Stimulated activated CD8-positive, alpha-beta memory T cell treated with anti-CD3 and anti-CD28 coated beads, Interleukin-7, amount 100 ng/mL, for 48 hours (primary cell): ENCODE measurements around the gene KRT2.
A peak's percentile ranks its signal among the peaks of the same experiment; 100 is the strongest.

Experiments
- DNase-seq, 2 donors: peaks; one replicate each; pipeline ENCODE4 v3.0.0-alpha.2; 2020; ENCODE audit warnings: low read depth in 1 of 2; ENCODE audit errors: extremely low read depth in 1 of 2

KRT2 gene

DNA sequence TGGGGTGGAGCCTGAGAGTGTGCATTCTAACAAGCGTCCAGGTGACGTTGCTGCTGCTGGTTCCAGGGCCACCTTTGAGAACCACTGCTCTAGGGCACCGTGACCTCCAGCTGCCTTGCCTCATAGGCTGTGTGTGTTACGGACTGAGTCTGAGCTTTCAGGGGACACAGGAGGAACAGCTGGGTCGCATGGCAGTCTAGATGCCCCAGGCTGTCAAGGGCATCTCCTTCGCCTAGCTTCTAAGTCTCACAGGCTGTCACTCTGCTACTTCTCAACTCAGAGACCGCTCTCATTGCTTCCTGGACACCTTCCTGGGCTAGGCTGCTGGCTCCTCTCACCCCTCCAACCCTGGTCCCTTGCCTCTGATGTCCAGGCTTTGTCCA is 34.6 kb downstream of the KRT2 start:
- no peak for DNase-seq

DNA sequence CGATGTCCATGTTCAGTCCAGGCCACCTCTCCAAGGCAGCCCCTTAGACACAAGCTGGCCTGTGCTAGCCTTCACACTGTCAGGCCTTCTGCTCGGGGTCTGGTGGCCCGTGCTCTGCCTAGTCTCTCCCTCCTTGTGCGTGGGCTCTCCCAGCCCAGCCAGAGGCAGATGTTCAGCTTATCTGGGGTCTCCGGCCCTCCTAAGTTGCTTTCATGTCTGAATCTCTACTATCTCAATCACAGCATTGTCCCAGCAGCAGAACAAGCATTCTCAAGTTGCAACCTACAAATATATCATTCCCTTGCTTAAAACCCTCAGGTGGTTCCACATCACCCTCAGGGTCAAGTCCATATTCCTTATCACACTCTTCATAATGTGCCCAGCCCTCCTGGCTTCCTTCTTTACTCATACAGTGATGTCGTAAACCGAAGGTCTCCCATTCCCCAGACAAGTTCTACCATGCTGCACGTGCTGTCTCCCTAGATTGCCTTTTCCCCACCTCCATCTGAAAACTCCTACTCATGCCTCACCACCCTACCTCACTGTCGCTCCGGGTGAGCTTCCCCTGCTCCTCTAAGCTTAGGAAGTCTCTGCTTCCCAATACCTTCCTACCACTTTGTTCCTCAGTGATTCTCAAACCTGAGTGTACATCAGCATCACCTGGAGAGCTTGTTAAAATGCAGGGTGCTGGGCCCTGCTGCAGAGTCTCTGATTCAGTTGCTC is 35.2 kb downstream of the KRT2 start:
- no peak for DNase-seq

DNA sequence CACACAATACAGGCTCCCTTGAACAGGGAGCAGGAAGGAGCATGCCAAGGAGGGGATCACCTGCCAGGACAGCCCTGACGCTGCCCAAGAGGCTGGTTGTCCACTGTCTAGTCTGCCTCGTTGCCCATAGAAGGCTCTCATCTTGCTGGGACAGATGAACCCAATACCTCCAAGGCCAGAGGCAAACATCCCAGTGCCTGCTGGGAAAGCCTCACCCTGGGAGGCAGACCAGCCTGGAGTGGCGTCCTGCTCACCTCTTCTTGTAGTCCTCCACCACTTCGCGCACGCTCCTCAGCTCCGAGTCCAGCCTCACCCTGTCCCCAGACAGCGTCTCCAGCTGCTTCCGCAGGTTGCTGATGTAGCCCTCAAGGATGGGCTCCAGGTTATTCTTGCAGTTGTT is 36.1 kb downstream of the KRT2 start:
- DNase-seq: no peak

DNA sequence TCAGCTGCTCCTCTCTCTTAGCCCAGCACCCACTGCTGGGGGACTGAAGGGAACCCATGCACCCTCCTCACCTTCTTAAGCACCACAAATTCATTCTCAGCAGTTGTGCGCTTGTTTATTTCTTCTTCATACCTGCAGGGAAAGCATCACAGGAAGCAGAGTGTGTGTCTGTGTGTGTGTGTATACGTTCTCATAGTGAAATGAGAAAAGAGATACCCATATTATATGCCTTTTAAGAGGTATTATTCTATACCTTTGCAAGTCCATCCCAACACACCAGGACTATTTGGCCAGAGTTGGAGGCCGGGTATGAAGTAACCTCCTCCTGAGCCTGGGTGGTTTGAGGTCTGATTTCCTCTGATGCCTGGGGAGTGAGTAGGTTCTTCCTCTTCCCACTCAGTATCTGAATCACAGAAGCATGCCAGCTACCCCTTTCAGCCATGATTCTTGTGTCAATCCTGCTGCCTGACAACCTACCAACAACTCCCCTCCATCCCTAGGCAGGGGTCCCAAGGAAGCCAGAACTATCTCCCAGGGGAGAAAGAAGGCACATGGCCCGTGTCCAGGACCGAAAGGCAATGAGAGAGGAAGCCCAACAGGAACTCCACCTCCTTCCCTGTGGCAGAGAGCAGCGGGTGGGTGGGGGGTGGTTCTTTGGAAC is 36.7 kb downstream of the KRT2 start:
- DNase-seq: peak in 1 of 2 donors; percentile 35

DNA sequence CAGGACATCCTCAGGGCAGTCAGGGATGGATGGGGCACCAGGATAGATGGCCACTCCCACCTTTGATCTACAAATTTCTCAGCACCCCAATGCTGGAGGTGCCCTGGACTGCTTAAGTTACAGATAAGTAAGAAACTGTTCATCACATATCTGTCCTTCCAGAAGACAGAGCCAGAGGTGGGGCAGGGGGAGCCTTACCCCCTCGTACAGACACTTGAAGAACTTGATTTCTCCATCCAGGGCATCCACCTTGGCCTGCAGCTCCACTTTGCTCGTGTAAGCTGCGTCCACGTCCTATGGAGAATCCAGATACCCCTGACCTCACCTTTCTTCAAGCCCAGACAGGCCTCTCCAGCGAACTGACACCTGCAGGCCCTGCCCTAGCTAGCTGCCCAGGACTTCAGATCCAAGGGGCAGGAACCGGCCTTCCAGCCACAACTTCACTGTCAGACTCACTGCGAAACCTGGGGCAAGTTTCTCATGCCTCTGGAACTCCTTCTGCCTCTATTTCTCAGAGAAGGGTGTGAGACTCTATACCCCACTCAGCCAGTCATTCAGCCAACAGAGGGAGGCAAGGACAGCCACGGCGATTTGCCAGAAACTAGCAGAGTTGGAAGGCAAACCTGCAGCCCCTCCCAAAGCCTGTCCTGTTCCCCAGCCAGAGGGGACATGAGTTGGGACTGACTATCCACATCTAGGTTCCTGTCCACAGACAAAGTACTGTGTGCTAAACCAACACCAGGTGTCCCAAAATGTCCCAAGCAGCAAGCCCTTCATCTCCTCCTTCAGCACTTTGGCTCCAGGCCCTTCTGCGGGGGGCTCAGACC is 37.4 kb downstream of the KRT2 start:
- DNase-seq: no peak

DNA sequence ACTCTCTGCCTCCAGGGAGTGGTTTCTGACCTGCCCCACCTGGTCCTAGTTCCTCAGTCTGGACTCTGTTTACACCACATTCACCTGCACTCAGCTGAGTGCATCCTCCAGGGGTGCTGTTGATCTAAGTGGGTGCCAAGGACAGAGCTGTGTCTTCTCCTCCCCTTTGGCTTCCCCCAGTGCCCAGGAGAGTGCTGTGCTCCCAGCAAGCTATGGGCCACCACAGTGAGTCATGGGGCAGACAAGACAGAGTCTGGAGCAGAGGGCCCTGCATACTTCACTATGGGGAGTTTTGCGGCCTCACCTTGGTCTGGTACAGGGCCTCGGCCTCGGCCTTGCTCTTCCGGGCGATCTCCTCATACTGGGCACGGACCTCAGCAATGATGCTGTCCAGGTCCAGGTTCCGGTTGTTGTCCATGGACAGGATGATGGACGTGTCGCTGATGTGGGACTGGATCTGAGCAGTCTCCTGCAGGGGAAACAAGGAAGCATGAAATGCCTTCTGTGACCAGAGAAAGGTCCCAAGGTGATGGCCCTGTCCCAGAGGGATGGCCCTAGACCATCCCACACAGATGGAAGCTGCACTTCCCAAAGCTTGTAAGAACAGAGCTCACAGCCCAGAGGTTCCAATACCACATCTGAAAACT is 38.5 kb downstream of the KRT2 start:
- DNase-seq: no peak

DNA sequence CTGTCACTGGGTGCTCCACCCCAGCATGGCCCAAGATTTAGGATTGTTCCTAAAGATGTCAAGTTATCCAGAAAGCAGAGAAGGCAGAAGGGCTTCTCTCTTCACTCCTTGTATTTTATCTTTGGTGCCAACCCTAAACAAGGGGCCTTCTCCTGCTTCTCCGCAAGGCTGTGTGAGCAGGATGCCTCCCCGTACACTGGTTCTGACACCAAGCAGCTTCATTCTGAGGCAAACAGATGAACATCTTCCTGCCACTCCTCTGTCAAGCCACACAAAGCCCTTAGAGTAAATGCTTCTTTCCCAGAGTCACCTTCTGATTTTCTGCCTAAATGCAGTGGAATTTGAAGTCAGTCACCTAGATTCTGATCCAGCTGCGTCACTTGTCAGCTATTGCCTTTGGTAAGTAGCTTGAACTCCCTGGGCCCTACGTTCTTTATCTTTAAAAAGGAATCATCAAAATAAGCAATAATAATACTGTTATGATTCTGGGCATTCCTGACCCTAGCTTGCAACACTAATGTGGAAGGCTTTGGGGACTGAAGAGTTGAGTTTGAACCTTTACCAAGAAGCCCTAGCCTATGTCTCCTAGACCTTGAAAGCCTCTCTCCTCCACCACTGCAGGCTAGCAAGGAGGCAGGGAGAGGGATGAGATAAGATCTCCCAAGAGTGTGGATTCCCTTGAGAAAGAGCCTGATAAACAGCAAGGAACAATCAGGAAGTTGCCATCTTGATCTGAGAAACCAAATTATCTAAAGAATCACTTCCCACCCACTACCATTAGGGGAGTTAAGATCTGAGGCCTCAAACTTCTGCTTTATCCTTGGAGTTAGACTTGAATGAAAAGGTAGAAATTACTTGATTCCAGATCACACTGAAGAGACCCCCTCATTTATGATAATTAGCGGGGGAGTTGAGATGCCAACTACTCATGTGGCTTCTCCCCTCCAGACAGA is 39.3 kb downstream of the KRT2 start:
- DNase-seq: no peak

DNA sequence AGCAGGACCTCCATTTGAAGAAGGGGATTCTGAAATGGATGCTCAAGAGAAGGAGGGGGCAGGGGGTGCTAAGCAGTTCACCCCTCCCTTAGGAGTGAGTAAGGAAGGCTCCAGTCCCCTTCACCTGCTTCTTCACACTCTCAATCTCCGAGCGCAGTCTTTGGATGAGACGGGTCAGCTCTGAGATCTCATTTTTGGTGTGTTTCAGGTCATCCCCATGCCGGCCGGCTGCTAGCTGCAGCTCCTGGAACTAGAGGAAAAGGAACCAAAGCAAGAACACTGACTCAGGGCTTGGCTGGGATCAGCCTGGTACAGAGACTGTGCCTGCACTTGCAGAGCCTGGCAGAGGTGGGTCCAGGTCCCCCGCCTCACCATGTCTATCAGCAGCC is 40.9 kb downstream of the KRT2 start:
- no peak for DNase-seq

DNA sequence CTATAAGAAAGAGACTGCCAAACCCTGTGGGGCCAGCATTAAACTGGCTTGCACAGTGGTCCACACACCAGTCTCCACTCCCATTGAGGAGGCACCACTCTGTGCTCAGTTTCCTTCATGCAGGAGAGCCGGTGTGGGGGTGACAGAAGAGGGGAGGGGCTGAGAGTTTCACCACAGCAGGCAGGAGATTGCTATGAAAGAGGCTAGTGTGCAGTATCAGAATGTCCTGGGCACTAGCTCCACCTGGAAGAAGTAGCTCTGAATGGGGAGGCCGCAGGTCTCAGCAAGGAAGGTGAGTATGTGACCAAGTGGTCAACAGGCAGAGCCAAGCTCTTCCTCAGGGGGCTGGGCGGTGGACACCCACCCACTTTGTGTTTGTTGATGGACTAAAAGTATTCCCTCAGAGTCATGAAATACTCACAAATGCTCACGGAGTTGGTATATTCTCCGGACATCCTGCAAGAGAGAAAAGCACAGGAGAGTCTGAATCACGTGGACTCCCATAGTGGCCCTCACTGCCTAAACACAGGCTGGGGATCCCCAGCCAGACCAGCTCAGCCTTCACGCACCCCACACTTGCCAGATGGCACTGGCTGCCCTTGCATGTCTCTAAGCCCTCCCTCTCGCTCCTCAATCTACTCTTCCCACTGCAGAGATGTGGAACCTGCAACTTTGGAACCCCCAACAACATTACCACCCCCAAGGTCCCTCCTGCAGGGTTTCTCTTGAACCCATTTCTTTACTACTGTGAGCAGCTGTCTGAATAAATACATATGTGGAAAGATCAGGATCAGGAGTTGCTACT is 43.0 kb downstream of the KRT2 start:
- DNase-seq: no peak

DNA sequence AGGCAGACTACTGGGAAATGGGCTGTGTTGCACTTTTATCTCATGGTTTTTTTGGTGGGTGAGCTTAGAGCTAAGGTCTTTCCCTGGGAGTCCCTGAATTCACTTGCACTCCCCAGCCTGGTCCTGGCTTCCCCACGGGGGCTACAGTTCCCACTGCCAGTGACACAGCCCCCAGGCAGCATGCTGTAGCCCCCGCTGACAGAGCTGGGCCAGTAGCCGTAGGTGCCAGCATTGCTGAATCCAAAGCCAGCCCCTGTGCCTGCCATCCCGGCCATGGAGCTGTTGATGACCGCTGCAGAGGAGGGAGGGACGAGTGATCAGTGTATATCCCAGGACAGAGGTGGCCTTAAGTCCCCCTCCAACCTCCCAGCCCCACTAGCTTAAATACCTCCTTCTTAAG is 43.9 kb downstream of the KRT2 start:
- DNase-seq: no peak

DNA sequence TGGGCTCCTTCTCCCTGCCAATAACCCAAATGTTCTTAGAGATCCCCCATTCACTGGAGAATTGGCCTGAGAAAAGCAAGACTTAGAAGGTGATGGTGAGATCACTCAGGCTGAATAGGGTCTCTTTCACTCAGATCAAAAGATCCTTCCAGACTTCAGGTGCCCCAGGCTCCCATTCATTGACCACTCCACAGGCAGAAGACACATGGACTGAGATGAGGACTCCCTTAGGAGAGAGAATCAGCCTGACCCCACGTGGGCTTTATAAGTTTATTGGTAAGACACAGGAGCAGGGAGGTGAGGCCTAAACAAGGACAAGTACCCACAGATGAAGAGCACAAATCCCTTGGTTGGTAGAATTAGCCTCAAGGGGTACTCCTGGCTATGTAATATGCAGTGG is 44.7 kb downstream of the KRT2 start:
- DNase-seq: no peak

DNA sequence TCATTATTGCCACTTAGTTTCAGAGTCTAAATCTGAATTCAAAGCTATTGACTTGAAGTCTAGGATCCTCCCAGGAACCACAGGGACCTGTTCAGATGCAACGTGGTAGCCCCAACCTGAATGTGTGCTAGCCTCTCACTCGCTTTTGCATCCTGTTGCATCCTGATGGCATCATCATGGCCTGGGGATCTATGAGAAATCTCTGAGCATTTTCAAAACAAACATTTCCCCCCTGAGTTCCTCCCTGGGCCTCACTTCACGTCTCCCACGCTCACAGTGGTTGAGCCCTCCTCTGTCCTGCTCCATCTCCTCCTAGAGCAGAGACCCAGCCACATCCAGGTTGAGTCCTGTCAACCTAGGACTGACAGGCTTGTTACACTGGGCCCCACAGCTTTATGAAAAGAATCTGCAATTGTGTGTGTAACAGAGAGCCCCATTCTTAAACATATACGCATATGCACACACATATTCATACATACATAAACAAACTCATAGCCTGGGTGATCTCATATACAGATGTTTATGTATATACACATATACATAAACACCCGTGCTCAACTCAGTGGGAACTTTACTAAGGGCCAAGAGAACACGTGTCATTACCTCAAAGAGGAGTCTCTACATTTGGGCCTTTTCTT is 45.3 kb downstream of the KRT2 start:
- DNase-seq: no peak

DNA sequence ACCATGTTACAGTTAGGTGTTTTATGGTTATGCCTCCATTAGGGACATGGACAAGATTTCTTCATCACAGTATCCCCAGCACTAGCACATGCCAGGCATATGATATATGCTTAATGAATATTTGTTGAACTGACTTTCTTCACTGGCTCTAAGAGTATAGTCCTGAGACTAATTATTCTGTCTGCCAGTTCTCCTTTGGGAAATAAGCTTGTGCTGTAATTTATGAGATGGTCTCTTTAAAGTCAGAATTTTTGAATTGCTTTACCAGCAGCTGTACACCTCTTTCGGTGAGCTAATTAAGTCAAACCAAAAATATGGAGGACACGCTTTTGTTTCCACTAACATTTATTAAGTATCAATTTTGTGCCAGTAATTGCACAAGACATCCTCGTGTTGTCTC is 45.9 kb downstream of the KRT2 start:
- DNase-seq: no peak

DNA sequence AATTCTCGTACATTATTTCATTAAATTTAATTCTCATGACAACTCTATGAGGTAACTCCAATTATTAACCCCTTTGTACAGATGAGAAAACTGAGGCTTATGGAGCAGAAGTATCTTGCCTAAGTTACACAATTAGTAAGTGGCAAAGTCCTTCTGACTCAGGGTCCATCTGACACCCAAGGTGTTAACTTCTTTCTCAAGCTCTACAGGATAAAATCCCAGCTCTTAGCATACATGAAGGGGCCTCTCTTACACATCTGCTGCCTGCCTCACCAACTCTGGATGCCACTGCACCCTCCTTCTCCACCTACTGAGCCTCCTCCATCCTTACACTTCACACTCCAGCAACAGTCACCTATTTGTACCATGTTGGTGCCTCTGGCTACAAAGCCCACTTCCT is 46.5 kb downstream of the KRT2 start:
- no peak for DNase-seq

DNA sequence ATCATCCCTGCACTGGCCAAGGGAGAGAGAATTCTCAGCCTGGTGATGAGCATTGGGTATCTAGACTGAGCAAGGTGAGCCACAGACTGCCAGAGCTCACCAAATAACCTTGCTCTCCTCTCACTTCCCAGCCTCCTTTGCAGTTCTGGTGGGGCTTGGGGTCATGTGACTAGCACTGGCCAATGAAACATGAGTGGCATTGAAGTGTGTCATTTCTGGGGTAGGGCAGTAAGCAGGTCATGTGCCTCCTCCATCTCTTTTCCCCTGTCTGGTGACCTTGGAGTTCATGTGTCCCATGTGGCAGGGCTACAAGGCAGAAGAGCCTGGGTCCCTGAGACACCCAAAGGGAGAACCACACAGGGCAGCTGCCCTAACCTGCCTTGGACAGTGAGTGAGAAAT is 47.2 kb downstream of the KRT2 start:
- no peak for DNase-seq

DNA sequence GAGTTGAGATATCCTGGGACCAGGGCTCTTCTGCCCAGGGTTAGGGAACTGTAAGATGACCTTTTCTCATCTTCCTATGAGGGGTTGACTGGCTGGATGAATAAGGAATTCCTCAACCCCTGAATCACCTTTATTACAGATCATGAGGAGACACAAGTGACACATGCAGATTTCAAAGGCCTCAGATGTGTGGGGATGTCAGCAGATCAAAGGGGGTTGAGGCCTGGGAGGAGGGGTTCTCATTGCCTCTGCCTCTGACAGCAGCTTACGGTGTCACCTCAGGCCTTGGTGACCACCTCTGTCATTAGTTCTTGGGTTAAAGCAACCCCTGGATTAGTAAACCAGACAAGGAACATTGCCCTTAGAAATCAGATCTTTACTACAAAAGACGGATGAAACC is 48.7 kb downstream of the KRT2 start:
- DNase-seq: no peak

DNA sequence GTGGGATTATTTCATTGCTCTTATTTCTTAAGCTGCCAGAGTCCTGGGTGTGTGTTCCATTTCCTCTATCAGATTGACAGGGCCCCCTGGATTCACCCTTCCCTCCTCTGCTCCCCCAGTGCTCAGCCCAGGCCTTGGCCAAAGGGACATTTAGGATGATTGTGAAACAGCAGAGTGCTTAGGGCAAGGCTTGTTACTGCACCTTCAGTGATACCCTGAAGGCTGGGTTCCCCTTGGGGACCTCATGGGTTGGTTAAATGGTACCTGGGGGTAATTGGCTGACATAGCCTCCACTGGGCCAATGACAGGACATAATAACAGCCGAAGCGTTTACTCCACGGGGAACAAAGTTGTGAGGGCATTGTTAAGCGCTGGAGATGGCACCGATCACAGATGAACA is 49.5 kb downstream of the KRT2 start:
- no peak for DNase-seq

DNA sequence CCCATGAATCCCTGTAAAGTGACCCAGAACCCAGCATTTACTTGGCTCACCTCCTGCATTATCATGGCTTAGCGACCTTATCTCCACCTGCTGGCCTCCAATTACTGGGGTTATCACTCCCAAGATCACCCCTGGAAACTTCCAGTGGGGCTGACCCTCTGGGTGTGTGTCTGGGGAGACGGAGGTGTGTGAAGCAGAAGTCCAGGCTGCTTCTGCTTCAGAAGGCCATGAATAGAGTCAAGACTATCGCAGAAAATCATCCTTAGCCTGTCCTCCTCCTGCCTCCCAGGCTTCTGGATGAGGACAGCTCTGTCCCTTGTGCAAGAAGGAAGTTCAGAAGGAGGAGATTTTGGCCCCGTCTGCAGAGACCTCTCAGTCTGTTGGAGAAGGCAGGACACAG is 50.3 kb downstream of the KRT2 start:
- DNase-seq: no peak

DNA sequence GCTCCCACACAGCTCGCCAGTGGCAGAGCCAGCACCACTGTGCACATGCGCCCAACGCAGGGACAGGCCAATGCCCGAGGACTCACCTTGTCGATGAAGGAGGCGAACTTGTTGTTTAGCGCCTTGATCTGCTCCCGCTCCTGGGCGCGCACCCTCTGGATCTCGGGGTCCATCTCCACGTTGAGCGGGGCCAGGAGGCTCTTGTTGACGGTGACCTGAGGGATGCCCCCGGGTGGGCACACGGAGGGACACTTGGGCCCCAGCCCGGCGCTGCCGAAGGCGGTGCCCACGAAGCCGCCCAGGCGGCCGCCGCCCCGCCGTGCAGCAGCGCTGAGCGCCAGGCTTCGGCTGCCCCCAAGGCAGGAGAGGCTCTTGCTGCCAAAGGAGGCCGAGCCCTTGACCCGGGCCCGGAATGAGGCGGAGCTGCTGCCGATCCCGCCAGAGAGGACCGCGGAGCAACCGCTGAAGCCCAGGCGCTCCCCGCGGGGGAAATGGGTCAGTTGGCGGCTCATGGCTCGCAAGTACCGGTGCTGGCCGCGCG is 51.0 kb downstream of the KRT2 start, which contains the start of gene KRT72:
Gene KRT72, minus strand, starts transcription at position 523 of the 541 bp plus-strand sequence. Its CDS starts 11 bp downstream, at position 512.
- no peak for DNase-seq
